Mucosa of descending colon (tissue), 3 donors: ENCODE measurements around the gene LCE1B. TPM values are rescaled to one million over a fixed set of nuclear protein-coding genes. Genes with fewer than 3 reads are reported as not detected.

Source experiments
- ATAC-seq: fragments of 200-7000 bp; cut with Tn5 transposase; one replicate; pipeline ENCODE4 v1.9.1; 2020; ENCODE audit warnings: mild to moderate bottlenecking, moderate library complexity
- DNase-seq, 3 donors: peaks; one replicate each; pipeline ENCODE4 v3.0.0-alpha.2; 2020
- H3K36me3 ChIP-seq: fragments of 200-600 bp; one replicate; pipeline ENCODE4 v1.8.0; 2021; ENCODE audit warnings: low read depth, mild to moderate bottlenecking
- H3K4me1 ChIP-seq: fragments of 200-600 bp; one replicate; pipeline ENCODE4 v1.8.0; 2021; ENCODE audit warnings: low read depth, mild to moderate bottlenecking
- H3K4me3 ChIP-seq: fragments of 200-600 bp; one replicate; pipeline ENCODE4 v1.8.0; 2021; ENCODE audit warnings: mild to moderate bottlenecking
- H3K9me3 ChIP-seq: fragments of 200-600 bp; one replicate; pipeline ENCODE4 v1.8.0; 2021; ENCODE audit warnings: mild to moderate bottlenecking
- CTCF ChIP-seq: fragments of 200-600 bp; IDR thresholded peaks from one replicate; pipeline ENCODE4 v1.8.0; 2022; ENCODE audit warnings: antibody characterized with exemption, mild to moderate bottlenecking
- intact Hi-C, 2 donors: fragments of 100-400 bp; cut with DNase I in 1 of 2; cut with micrococcal nuclease in 1 of 2; formaldehyde crosslinking; loops; one replicate each; pipeline versions ENCODE4 v1.11.0 to v1.11.1; 2022; cut with DNase I, micrococcal nuclease
- total RNA-seq, 3 donors: library from RNA; stranded (reverse); fragmentation: NEBNext Ultra II Directional in 2 of 3; extraction: Animal tissue kit (Norgen Biotek cat#: 25700) in 2 of 3; gene quantifications; one replicate each; pipeline versions ENCODE4 v1.2.1 to v1.2.4, GENCODE V29; 2021 to 2023
- donor health status: DM: no; HTN: no; CAD: no; lungs with moderate emphysema.
- donor health status: DM: no; HTN: no; CAD: no.
- donor health status: DM: no; HTN: yes; CAD: no.

Gene LCE1B
- total RNA-seq, 3 donors from 2014 or later, result not detected

- TF ChIP-seq CTCF, result no peak
Observed at GRCh38 chr1:152827173-152827572, 15.4 kb downstream of the LCE1B start, which contains the start of gene LCE1A. Gene LCE1A, plus strand, starts transcription at chr1:152827473. Its CDS starts 0 bp downstream, at chr1:152827473.

GRCh38 chr1:152836870-152837269 lies 25.1 kb downstream of the LCE1B start:
- DNase-seq (no peak), ATAC-seq (no peak)
- Histone ChIP-seq H3K9me3 (no peaks in the 10 kb centered on the region), H3K4me3 (no peak overlapping the region), H3K4me1 (no peaks in the 10 kb centered on the region), H3K36me3 (no peaks in the 10 kb centered on the region)
- intact Hi-C loops, result no loop called here
- no peak for TF ChIP-seq CTCF

More at GRCh38 chr1:152827173-152827572, 15.4 kb downstream of the LCE1B start, which contains the start of gene LCE1A:
- intact Hi-C loops, result no loop called here
- no peaks in the 10 kb centered on the region for H3K9me3 ChIP-seq
- DNase-seq (no peak), ATAC-seq (no peak)
- H3K4me1 ChIP-seq, result no peaks in the 10 kb centered on the region
- no peaks in the 10 kb centered on the region for H3K36me3 ChIP-seq
- no peak within 1 kb of the TSS for H3K4me3 ChIP-seq

- ATAC-seq, result no peak
- Histone ChIP-seq H3K4me3 (no peak within 1 kb of the TSS), H3K36me3 (no peaks in the 10 kb centered on the region), H3K9me3 (no peaks in the 10 kb centered on the region), H3K4me1 (no peaks in the 10 kb centered on the region)
- no peak for DNase-seq
- TF ChIP-seq CTCF, result no peak
- intact Hi-C loops, result no loop called here
Observed at GRCh38 chr1:152842556-152842955, 30.8 kb downstream of the LCE1B start, which contains the start of gene LCE6A. Gene LCE6A, plus strand, starts transcription at chr1:152842856. Its CDS starts 665 bp downstream, at chr1:152843521.

- intact Hi-C loops, result no loop called here
- ATAC-seq (no peak), DNase-seq (no peak)
- Histone ChIP-seq H3K9me3 (no peaks in the 10 kb centered on the region), H3K4me3 (no peak overlapping the region), H3K36me3 (no peaks in the 10 kb centered on the region), H3K4me1 (no peaks in the 10 kb centered on the region)
- no peak for TF ChIP-seq CTCF
Observed at GRCh38 chr1:152855661-152856060, 43.9 kb downstream of the LCE1B start.

- TF ChIP-seq CTCF, result no peak
- no peak for ATAC-seq
- H3K9me3 ChIP-seq, result no peaks in the 10 kb centered on the region
- no peak overlapping the region for H3K4me3 ChIP-seq
- H3K4me1 ChIP-seq, result no peaks in the 10 kb centered on the region
- no peaks in the 10 kb centered on the region for H3K36me3 ChIP-seq
- no peak for DNase-seq
- intact Hi-C loops, result no loop called here
Observed at GRCh38 chr1:152858062-152858461, 46.3 kb downstream of the LCE1B start.

GRCh38 chr1:152859696-152860095 lies 47.9 kb downstream of the LCE1B start, which contains the start of gene LCE7A:
Gene LCE7A, plus strand, starts transcription at chr1:152859996. Its CDS starts 702 bp downstream, at chr1:152860698.
- H3K4me1 ChIP-seq, result no peaks in the 10 kb centered on the region
- TF ChIP-seq CTCF, result no peak
- H3K4me3 ChIP-seq, result no peak within 1 kb of the TSS
- intact Hi-C loops, result no loop called here
- ATAC-seq (no peak), DNase-seq (no peak)
- no peaks in the 10 kb centered on the region for H3K9me3 ChIP-seq
- no peaks in the 10 kb centered on the region for H3K36me3 ChIP-seq
